HG03064 (cell line): Measurements from ENCODE around the gene BRD3.

Source experiments
- ATAC-seq: cut with Tn5 transposase; IDR thresholded peaks from one replicate; pipeline ENCODE4 v1.9.1; 2021; ENCODE audit warnings: low read depth; ENCODE audit not compliant: unreplicated experiment

Gene BRD3

DNA sequence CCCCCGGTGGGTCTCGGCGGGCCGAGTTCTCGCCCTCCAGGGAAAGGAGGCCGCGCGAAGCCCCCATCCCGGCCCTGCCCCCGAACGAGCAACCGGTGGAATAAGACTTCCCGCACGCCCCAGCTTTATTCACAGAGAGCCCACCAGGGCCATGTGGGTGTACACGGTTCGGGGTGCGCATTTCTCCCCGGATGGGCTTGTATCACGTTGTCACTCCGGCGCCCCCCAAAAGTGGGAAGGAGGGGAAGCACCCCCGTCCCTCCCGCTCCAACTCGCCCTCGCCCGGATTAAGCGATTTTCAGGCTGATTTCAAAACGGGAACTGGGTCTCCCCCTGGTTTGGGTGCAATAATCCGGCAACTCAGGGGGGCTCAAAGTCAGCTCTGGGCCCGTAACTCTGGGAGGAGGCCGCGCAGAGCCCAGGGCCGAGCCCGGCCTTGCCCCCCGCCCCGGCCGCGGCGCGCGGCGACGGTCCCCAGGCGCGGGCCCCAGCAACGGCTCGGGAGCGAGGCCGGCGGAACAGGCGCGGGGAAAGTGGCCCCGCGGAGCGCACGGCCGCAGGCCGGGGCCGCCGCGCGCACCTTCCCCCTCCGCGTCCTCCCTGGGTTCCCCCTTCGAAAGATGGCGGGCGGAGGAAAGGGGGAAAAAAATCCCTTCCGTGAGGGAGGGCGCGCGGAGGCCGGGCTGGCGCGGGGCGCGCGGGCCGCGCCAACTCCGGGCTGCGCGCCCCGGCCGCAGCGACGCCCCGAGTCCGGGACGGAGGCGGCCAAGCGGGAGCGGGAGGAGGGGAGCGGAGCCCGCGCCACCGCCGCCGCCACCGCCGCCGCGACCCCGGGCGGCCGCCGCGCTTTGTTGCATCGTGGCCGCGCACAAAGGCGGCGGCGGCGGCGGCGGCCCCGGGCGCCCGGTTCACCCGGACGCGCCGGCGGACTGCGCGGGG is 644 bp downstream of the BRD3 start:
- peak; percentile 33 for ATAC-seq

GRCh38 chr9:134066526-134066912 is 1.3 kb downstream of the BRD3 start:
- no peak for ATAC-seq

- ATAC-seq: no peak
Measured at GRCh38 chr9:134065612-134066419, 2.0 kb downstream of the BRD3 start.

DNA sequence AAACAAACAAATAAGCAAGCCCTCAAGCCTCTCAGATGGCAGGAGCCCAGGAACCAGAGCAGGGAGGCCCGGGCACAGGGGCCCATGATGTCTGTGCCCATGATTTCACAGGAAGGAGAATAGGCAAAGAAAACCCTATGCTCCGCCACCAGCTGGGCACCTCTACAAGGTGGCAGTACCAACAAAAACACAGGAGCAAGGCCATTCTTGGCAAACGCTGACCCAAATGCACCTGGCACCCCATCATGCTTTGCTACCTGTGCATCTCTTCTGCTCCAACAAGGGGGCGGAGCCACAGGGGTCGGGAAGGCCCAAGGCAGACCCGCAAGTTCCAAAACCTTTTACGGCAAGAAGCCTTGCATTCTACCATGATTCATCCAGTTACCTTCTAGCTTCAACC is 3.1 kb downstream of the BRD3 start:
- ATAC-seq: no peak

DNA sequence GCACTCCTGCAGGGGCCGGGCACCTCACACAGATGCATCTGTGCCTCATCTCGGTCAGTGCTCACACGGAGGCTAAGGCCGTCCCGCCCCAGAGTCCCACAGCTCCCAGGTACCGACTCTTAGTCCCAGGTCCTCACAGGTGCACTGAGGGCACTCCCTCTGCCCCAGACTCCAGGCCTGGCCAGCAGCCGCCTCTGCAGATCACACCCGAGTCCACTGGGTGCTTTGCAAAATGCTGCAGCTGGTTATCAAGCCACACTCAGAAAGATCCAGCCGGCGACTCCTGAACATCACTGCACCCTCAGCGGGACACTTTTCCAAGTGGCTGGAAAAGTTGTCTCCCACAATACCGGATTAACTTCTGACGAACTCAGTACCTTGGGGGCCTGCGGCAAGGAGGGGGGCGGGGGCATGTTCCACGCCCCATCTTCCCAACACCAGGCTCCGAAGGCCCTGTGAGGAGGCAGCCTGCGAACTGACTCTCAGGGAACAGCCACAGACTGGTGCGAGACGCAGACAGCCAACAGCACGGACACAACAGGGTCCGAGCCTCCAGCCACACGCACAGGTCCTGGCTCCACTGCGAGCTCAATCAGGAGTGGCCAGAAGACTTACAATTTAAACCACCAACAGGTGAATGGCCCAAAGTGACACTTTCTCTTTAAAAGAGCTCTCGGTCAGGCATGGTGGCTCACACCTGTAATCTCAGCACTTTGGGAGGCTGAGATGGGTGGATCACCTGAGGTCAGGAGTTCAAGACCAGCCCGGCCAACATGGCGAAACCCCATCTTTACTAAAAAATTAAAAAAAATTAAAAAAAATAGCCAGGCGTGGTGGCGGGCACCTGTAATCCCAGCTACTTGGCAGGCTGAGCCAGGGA is 4.0 kb downstream of the BRD3 start:
- ATAC-seq: no peak

GRCh38 chr9:134063088-134063570 is 4.7 kb downstream of the BRD3 start:
- no peak for ATAC-seq

GRCh38 chr9:134062461-134063087 is 5.3 kb downstream of the BRD3 start:
- no peak for ATAC-seq

- no peak for ATAC-seq
Measured at GRCh38 chr9:134061688-134062371, 6.0 kb downstream of the BRD3 start.

GRCh38 chr9:134061019-134061687 is 6.7 kb downstream of the BRD3 start:
- ATAC-seq: no peak

- ATAC-seq: no peak
Measured at GRCh38 chr9:134060546-134060945, 7.3 kb downstream of the BRD3 start.

DNA sequence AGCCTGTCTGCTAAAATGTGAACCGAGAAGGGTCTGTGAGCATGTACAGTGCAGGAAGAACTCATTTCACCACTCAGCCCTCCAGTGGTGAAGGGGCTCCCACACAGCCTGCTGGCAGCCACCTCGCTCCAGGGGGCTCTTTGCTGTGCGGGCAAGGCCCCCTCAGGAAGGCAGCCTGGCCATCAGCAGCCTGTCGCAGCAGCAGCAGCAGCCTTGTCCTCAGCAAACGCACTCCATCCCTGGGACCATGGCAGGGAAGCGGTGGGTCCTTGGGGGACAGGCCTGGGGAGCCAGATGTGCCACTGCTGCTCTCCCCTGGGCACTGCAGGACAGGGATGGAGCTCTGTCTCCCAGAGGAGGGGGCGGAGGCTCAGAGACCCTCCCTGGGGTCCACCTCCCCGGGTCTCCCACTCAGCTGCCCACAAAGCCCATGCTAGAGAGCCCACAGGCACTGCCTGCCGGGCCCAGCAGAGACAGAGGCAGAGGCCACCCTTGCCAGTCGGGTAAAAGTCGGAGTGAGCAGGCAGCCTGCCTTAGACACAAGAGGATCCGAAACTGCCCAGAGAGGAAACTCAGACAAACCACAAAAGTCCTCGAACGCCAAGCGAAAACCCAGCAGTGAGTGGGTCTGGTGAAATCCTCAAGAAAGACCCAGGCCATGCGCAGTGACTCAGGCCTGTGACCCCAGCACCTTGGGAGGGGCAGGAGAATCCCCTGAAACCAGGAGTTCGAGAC is 8.0 kb downstream of the BRD3 start:
- ATAC-seq: no peak

- ATAC-seq: no peak
Measured at GRCh38 chr9:134059188-134059641, 8.6 kb downstream of the BRD3 start.

- ATAC-seq: no peak
Measured at GRCh38 chr9:134058716-134059115, 9.1 kb downstream of the BRD3 start.

DNA sequence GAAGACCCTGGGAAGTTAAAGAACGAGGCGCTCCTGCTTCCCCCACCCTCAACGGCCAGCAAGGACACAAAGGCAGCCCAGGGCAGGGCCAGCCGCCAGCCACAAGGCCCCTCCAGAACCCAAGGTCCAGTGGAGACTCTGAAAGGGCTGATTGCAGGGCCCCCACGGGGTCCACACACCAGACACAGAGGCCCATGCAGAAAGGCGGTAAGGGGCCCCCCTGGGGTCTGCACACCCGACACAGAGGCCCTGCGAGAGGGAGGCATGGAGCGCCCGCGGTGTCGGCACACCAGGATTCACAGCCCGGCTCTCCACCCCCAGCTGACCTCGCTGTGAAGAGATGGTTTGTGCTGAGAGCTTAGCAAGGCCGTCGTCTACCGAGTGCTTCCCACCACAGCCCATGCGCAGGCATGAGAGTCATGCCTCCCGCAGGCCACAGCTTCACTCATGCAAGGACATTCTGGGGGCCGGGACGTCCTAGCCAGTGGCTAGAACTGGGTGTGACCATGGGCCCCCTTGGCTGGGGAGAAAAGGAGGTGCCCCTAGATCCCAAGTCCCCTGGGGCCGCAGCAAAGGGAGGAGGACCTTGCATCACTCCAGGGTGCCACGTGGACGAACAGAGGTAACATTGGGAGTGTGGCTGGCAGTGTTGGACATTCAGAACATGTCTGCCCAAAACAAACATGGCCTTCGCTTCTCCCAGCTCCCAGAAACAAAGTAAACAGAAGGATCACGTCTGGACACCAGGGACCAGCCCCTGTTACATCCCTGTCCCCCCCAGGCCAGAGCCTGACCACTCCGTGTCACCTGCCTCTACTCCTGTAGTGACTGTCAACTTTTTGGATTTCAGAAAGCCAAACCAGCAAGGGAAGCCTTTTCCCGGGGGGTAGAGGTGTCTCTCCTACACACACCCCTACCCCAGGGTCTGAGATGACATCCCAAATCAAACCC is 9.8 kb downstream of the BRD3 start:
- ATAC-seq: no peak

- no peak for ATAC-seq
Measured at GRCh38 chr9:134057307-134057657, 10.5 kb downstream of the BRD3 start.

- no peak for ATAC-seq
Measured at GRCh38 chr9:134056483-134057306, 11.1 kb downstream of the BRD3 start.
